ENCODE data around the gene CALML5.

CALML5 gene

GRCh38 chr10:5532618-5533097, 33.3 kb upstream of the CALML5 start:
- DNase-seq, result no peak

- no peak for DNase-seq
These were observed 32.9 kb upstream of the CALML5 start for GRCh38 chr10:5532307-5532605.

DNA sequence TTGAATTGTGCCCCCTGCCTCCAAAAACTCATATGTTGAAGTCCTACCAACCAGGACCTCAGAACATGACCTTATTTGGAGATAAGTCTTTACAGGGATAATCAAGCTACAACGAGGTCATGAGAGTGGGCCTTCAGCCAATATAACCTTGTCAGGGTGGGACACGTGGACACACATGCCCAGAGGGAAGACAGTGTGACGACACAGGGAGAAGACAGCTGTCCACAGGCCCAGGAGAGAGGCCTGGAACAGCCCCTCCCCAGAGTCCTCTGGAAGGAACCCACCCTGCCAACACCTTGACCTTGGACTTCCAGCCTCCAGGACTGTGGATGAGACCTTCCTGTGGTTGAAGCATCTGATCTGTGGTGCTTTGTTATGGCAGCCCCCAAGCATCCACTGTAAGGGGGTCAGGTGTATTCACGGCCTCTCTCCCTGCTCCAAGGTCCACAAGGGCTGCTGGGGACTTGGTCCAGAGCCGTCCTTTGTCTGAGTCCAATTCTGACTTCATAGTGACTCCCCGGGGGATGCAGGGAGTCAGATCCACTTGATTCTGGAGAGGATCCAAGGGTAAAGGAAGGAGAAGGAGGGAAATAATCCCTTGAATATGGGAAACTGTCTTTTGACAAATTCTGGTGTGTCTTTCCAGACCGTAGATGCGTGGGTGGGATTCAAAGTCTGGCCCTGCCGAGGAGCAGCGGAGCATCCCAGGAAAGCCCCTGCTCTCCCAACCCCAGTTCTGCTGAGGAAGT, 32.4 kb upstream of the CALML5 start:
- no peak for DNase-seq

DNA sequence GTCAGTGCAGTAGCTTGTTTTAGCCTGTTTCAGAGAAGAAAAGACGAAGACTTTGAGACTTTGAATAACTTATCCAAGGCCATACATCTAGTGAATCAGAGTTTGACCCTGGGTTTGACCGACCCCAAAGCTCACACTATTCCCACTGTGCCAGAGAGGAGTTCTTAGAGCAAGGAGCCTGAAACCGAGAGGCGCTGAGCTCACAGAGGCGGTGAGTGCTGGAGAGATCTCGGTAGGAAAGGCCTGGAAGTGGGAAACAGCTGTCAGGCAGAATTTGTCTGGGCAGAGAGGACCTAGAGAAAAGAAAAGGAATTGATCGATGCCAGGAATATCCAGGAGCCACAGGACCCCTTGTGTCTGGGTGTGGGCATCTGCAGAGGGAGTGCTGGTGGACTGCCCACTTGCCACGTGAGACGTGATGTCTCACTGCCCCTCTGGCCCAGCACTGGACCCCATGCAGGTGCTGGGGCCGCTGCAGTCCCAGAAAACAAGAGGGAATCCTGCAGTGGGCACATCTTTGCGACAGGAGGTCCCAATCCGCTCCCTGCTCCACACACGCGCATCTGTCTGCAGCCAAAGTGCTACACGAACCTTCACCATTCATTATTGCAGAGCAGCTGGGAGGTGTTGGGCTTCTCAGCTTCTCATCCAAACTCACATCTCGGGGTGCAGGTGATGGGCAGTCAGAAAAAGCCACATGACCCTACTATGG, 31.6 kb upstream of the CALML5 start:
- no peak for DNase-seq

GRCh38 chr10:5530412-5530806, 31.0 kb upstream of the CALML5 start:
- DNase-seq, result no peak

DNA sequence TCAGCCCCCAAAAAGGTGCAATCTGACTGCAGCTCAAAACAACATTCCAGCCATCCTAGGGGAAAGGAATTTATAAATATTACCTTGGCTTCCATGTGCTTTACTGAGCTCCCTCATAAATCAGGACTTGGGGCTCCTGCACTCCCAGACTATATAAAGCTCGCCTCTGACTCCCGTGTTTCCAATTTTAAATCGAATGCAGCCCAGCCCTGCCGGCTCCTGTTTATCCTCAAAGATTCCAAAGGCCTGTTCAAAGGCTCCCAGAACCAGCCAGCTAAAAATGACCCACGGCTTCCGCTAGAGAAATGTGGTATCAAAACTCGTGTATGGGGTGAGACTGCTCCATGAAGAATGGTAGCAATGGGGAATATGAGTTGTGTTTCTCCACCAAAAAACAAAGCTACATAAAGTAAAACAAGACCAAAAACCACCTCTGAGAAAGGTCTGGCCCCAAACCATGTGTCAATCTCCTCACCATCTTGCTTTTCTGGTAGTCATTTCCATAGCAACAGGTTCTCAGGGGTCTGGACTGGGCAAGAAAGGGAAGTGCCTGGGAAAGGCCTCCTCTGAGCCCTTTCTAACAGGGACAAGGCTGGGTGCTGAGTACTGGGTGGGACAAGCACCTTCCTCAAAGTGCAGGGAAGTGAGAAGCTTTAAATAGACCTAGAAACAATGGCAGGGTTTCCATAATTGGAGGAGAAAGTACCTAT, 30.5 kb upstream of the CALML5 start:
- no peak for DNase-seq

GRCh38 chr10:5528989-5529701, 29.8 kb upstream of the CALML5 start:
- no peak for DNase-seq

DNA sequence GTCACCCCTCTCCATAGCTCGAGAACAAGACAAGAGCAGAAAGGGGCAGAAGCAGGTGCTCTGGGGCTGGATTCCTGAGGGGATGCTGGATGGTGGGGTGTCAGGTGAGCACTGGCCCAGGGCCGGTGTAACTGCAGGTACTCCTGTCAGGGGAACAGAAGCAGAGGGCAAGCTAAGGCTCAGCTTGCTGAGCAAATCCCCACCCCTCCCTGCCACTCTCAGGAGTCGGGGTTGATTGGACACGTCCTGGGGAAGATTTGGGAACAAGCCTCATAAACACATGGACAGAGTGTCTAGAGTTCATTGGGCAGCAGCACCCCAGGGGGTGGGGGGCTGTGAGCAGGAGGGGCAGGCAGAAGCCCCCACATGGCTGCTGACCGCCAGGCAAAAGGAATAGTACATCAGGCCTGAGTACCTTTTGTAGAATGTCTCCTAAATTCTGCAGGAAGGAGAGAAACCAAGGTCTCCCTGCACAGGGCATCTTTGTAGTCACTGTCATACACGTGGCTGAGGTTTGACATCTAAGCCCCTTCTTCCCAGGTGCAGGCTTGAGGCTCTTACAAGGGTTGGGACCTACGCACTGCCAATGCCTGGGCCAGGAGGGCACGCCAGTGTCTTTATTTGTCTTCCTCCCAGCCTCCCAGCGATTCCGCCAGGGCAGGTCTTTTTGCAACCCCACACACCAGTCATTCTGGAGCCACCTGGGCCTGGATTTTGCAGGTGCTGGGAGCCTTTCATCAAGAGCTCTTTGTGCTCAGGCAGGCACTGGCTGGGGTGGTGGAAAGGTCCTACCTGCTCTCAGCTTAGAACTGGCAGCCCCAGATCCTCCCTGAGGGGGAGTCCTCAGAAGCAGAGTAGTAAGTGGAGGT, 28.2 kb upstream of the CALML5 start:
- DNase-seq, result no peak

- DNase-seq, result no peak
These were observed 27.4 kb upstream of the CALML5 start for GRCh38 chr10:5526691-5527331.

- no peak for DNase-seq
These were observed 26.4 kb upstream of the CALML5 start for GRCh38 chr10:5525561-5526341.

GRCh38 chr10:5524641-5525560, 25.5 kb upstream of the CALML5 start, which contains the start of gene CALML3:
TSS of gene CALML3 (plus strand) at chr10:5524961. CDS start at chr10:5525086, 125 bp downstream.
- no peak for DNase-seq

GRCh38 chr10:5523796-5524574, 24.6 kb upstream of the CALML5 start:
- DNase-seq, result no peak

- no peak for DNase-seq
These were observed 23.7 kb upstream of the CALML5 start for GRCh38 chr10:5522913-5523560.

DNA sequence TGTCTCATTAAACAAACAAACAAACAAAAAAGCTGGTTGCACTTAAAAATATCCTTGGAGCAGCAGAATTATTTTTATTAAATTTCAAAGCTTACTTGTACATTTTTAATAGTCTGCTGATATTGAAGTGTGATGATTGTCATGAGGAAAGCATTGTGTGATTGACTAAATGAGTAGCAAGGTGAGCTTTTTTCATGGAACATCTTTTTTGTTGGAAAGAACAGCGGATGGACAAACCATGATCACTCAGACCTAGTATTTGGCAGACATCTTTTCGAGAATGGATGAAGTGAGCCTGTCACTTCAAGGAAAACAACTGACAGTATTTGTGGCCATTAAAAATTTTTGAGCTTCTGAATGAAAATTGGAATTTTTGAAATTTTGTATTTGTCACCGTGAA, 19.7 kb upstream of the CALML5 start:
- no peak for DNase-seq

- no peak for DNase-seq
These were observed 18.8 kb upstream of the CALML5 start for GRCh38 chr10:5518143-5518542.

DNA sequence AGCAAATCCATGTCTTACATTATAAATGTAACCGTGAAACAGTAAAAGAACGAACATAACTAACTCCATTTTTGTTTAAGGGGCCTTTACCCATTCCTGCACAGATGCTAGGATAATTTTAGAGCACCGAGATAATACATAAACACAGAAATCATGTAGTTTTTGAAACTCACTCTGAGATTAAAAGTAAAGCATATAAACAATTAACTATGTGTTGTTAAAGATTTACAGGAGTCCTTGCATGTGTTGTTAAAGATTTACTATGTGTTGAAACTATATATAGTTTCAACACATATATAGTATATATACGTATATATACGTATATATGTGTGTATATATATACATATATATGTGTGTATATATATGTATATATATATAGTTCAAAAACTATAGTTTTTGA, 18.2 kb upstream of the CALML5 start:
- no peak for DNase-seq

DNA sequence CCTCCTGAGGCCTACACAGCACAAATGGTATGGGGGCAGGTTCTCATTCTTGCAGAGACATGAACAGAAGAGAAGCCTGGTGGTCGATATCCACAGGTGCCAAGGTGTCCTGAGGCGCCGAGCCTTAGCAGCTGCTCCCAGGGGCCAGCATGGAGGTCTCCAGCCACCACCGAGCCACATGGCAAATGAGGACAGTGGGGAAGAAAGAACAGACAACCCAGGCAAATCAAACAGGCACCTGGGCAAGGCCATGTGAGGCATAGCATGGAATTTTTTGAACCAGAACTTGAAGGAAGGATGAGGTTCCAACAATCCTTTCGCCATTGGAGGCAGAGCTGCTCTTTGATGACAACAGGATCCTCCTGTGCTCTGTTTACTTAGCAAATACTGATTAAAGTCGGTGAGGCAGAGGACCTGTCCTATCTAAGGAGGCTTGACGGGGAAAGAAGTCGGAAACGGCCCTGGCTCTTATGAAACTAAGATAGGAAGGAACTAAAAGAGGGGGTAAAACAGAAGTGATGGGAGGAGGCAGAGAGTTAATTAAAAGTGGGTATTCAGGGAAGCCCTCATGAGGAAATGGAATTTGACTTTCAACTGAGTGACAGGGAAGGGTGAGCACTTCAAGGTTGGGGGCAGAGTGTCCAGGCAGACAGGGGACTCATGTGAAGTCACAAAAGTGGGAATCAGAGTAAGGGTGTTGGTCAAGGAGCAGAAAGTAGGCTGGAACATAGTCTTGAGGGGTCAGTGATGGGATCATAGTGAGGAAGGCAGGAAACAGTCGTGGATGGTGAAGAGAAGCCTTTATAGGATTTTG, 16.8 kb upstream of the CALML5 start:
- no peak for DNase-seq

All from retina (tissue), 1 donor.